H9 (cell line): ENCODE measurements around the gene PPP1R26. TPM values are rescaled to one million over a fixed set of nuclear protein-coding genes. Genes with fewer than 3 reads are reported as not detected.

Source experiments
- DNase-seq: peaks from one replicate; pipeline ENCODE4 v3.0.0-alpha.2; 2017
- H2AFZ ChIP-seq: one replicate; pipeline ENCODE4 v1.6.1; 2013; ENCODE audit warnings: mild to moderate bottlenecking, low read length, control low read depth, moderate library complexity
- H2AK5ac ChIP-seq: 2 replicates; pipeline ENCODE4 v1.6.1; 2013; ENCODE audit warnings: low read length, control low read depth, mixed read lengths; ENCODE audit not compliant: insufficient read length
- H2BK120ac ChIP-seq: one replicate; pipeline ENCODE4 v1.6.1; 2013; ENCODE audit warnings: low read depth, mild to moderate bottlenecking, low read length, control low read depth, inconsistent platforms; ENCODE audit not compliant: poor library complexity, severe bottlenecking
- H2BK12ac ChIP-seq: 2 replicates; pipeline ENCODE4 v1.6.1; 2013; ENCODE audit warnings: low read length, control low read depth, mixed read lengths, low read depth; ENCODE audit not compliant: insufficient read length
- H2BK15ac ChIP-seq: 2 replicates; pipeline ENCODE4 v1.6.1; 2013; ENCODE audit warnings: low read depth, low read length, control low read depth
- H2BK20ac ChIP-seq: one replicate; pipeline ENCODE4 v1.6.1; 2013; ENCODE audit warnings: low read depth, mild to moderate bottlenecking, low read length, control low read depth, inconsistent platforms; ENCODE audit not compliant: poor library complexity, severe bottlenecking
- H2BK5ac ChIP-seq: 2 replicates; pipeline ENCODE4 v1.6.1; 2013; ENCODE audit warnings: low read length, control low read depth, mixed read lengths; ENCODE audit not compliant: insufficient read length
- H3K14ac ChIP-seq: 2 replicates; pipeline ENCODE4 v1.6.1; 2013; ENCODE audit warnings: low read length, control low read depth; ENCODE audit not compliant: insufficient read depth
- H3K18ac ChIP-seq: 2 replicates; pipeline ENCODE4 v1.6.1; 2013; ENCODE audit warnings: low read depth, mild to moderate bottlenecking, mixed read lengths, low read length, control low read depth; ENCODE audit not compliant: insufficient read length
- H3K23ac ChIP-seq: 2 replicates; pipeline ENCODE4 v1.6.1; 2013; ENCODE audit warnings: low read length, control low read depth, mixed read lengths, low read depth; ENCODE audit not compliant: insufficient read length
- H3K23me2 ChIP-seq: 2 replicates; pipeline ENCODE4 v1.6.1; 2013; ENCODE audit warnings: low read depth, mild to moderate bottlenecking, mixed read lengths, low read length, control low read depth; ENCODE audit not compliant: insufficient read length, poor library complexity, severe bottlenecking
- H3K27ac ChIP-seq: 2 replicates; pipeline ENCODE4 v1.5.1; 2013; ENCODE audit warnings: low read length, control low read depth, mixed read lengths, low read depth; ENCODE audit not compliant: insufficient read length
- H3K27me3 ChIP-seq: 2 replicates; pipeline ENCODE4 v1.6.1; 2013; ENCODE audit warnings: low read length, control low read depth, inconsistent platforms; ENCODE audit not compliant: insufficient read depth
- H3K4ac ChIP-seq: 2 replicates; pipeline ENCODE4 v1.6.1; 2013; ENCODE audit warnings: low read depth, mild to moderate bottlenecking, control low read depth, inconsistent platforms, low read length, moderate library complexity
- H3K4me1 ChIP-seq: 2 replicates; pipeline ENCODE4 v1.6.1; 2013; ENCODE audit warnings: low read length, control low read depth, inconsistent platforms; ENCODE audit not compliant: insufficient read depth
- H3K4me2 ChIP-seq: 2 replicates; pipeline ENCODE4 v1.6.1; 2013; ENCODE audit warnings: low read length, control low read depth, mixed read lengths; ENCODE audit not compliant: insufficient read length, insufficient read depth
- H3K56ac ChIP-seq: 2 replicates; pipeline ENCODE4 v1.6.1; 2013; ENCODE audit warnings: low read depth, mild to moderate bottlenecking, mixed read lengths, low read length, control low read depth; ENCODE audit not compliant: insufficient read length
- H3K79me1 ChIP-seq: 2 replicates; pipeline ENCODE4 v1.6.1; 2013; ENCODE audit warnings: low read depth, mild to moderate bottlenecking, moderate library complexity, low read length, control low read depth, inconsistent platforms; ENCODE audit not compliant: insufficient read depth, poor library complexity, severe bottlenecking
- H3K79me2 ChIP-seq: 2 replicates; pipeline ENCODE4 v1.6.1; 2013; ENCODE audit warnings: low read length, control low read depth, inconsistent platforms; ENCODE audit not compliant: insufficient read depth
- H3K9ac ChIP-seq: 2 replicates; pipeline ENCODE4 v1.6.1; 2013; ENCODE audit warnings: low read length, control low read depth, mixed read lengths; ENCODE audit not compliant: insufficient read length; ENCODE audit errors: extremely low read depth
- H3K9me3 ChIP-seq: one replicate; pipeline ENCODE4 v1.6.1; 2013; ENCODE audit warnings: low read depth, low read length, inconsistent platforms; ENCODE audit not compliant: control insufficient read depth
- H3T11ph ChIP-seq: one replicate; pipeline ENCODE4 v1.6.1; 2013; ENCODE audit warnings: mild to moderate bottlenecking, low read length, control low read depth, inconsistent platforms
- H4K20me1 ChIP-seq: one replicate; pipeline ENCODE4 v1.6.1; 2013; ENCODE audit not compliant: control insufficient read depth, insufficient read length, insufficient read depth
- H4K5ac ChIP-seq: 2 replicates; pipeline ENCODE4 v1.6.1; 2013; ENCODE audit warnings: low read depth, mild to moderate bottlenecking, mixed read lengths, low read length, control low read depth; ENCODE audit not compliant: insufficient read length
- H4K8ac ChIP-seq: replicated peaks from 2 replicates; pipeline ENCODE4 v1.6.1; 2013; ENCODE audit warnings: low read length, control low read depth, mixed read lengths, low read depth; ENCODE audit not compliant: insufficient read length
- H4K91ac ChIP-seq: 2 replicates; pipeline ENCODE4 v1.6.1; 2013; ENCODE audit warnings: low read depth, mild to moderate bottlenecking, moderate library complexity, mixed read lengths, low read length, control low read depth; ENCODE audit not compliant: insufficient read length
- H3K27ac Mint-ChIP-seq, 3 experiments: 2 replicates in 2 of 3; 3 replicates in 1 of 3; pipeline ENCODE4 v1.8.0; 2020 to 2021; ENCODE audit warnings: mixed read lengths in 3 of 3, mild to moderate bottlenecking in 1 of 3, moderate library complexity in 1 of 3
- H3K27me3 Mint-ChIP-seq: 2 replicates; pipeline ENCODE4 v1.8.0; 2021; ENCODE audit warnings: low read depth, mild to moderate bottlenecking, moderate library complexity, mixed read lengths
- H3K36me3 Mint-ChIP-seq, 3 experiments: 2 replicates in 2 of 3; 3 replicates in 1 of 3; pipeline ENCODE4 v1.8.0; 2020 to 2021; ENCODE audit warnings: low read depth in 3 of 3, mixed read lengths in 3 of 3; ENCODE audit not compliant: insufficient read depth in 1 of 3
- H3K4me1 Mint-ChIP-seq, 2 experiments: 2 replicates each; pipeline ENCODE4 v1.8.0; 2020; ENCODE audit warnings: mixed read lengths in 2 of 2
- H3K4me3 Mint-ChIP-seq, 2 experiments: 2 replicates in 1 of 2; 3 replicates in 1 of 2; pipeline ENCODE4 v1.8.0; 2020 to 2021; ENCODE audit warnings: mild to moderate bottlenecking in 2 of 2, mixed read lengths in 2 of 2, moderate library complexity in 1 of 2
- H3K9me3 Mint-ChIP-seq, 2 experiments: 2 replicates in 1 of 2; 3 replicates in 1 of 2; pipeline ENCODE4 v1.8.0; 2020; ENCODE audit warnings: mild to moderate bottlenecking in 2 of 2, mixed read lengths in 2 of 2, moderate library complexity in 1 of 2
- CTCF ChIP-seq: fragments of 200-600 bp; sonication (generic); conservative IDR thresholded peaks from 3 replicates; pipeline ENCODE4 v1.8.0; 2021; ENCODE audit warnings: antibody characterized with exemption, mild to moderate bottlenecking
- WGBS: extraction: QIAGEN DNeasy Blood & Tissue Kit; methylation state at CpG from one replicate; pipeline ENCODE4 v1.1.7; 2013; ENCODE audit warnings: missing lambda C conversion rate, low lambda C conversion rate, mixed read lengths; ENCODE audit not compliant: insufficient read length; ENCODE audit errors: extremely low coverage; 5-methylcytosine and 5-hydroxymethylcytosine counted together
- total RNA-seq: library from RNA; stranded (reverse); gene quantifications from 2 replicates; pipeline ENCODE4 v1.2.1, GENCODE V29; 2021

PPP1R26 gene
- total RNA-seq, 1 experiment from 2014 or later, result 38.0 TPM

- peak overlapping the region in 1 of 2 experiments; percentile 35; a peak in 1 of 5 replicates for H3K4me3 Mint-ChIP-seq
Observed at GRCh38 chr9:135504262-135505243, 25.0 kb downstream of the PPP1R26 start.

More at GRCh38 chr9:135504262-135505243, 25.0 kb downstream of the PPP1R26 start:
- Histone ChIP-seq H2BK20ac (no peak overlapping the region), H2BK15ac (no peak overlapping the region), H3K27me3 (no peaks in the 10 kb centered on the region), H3K9me3 (no peaks in the 10 kb centered on the region), H3T11ph (no peak overlapping the region), H3K4ac (no peak overlapping the region), H3K79me1 (no peaks in the 10 kb centered on the region), H3K14ac (no peak overlapping the region), H4K5ac (no peak overlapping the region), H4K20me1 (no peaks in the 10 kb centered on the region), H4K91ac (no peak overlapping the region), H3K27ac (no peak overlapping the region), H2BK120ac (no peak overlapping the region), H2BK12ac (no peak overlapping the region), H2AFZ (no peak overlapping the region), H2AK5ac (no peak overlapping the region), H3K79me2 (no peaks in the 10 kb centered on the region), H3K23ac (no peak overlapping the region), H3K56ac (no peak overlapping the region), H3K23me2 (peaks cover 12% of the 10 kb centered on the region), H3K18ac (no peak overlapping the region), H4K8ac (no peak overlapping the region), H3K9ac (no peak overlapping the region), H3K4me2 (no peak overlapping the region), H3K4me1 (no peaks in the 10 kb centered on the region; the same call in 1 of the 2 replicates), H2BK5ac (no peak overlapping the region)
- peak; percentile 78 for DNase-seq
- Mint-ChIP-seq H3K36me3 (peaks cover 18 to 39% (median 38%) of the 10 kb centered on the region in 3 experiments; a peak in 6 of 7 replicates), H3K27ac (peak overlapping the region; percentile 59 to 85 (median 83); a peak in 5 of 7 replicates), H3K4me1 (peaks cover 3 to 10% of the 10 kb centered on the region in 2 experiments), H3K9me3 (no peaks in the 10 kb centered on the region; a peak in 1 of 5 replicates), H3K27me3 (no peaks in the 10 kb centered on the region)
- WGBS, result no CpG with 5 or more reads among the region's 21 CpGs
- peak; percentile 81 for TF ChIP-seq CTCF
